Activated CD8-positive, alpha-beta memory T cell treated with anti-CD3 and anti-CD28 coated beads for 48 hours (primary cell): ENCODE results near the gene ONECUT3.
"Not testable (repeated sequence)": the region's sequence is repeated elsewhere in the genome, so short reads cannot be mapped to it uniquely, and the experiment has no call there.

Experiments used
- DNase-seq, 3 experiments: peaks; one replicate each; pipeline ENCODE4 v3.0.0-alpha.2; 2020; ENCODE audit warnings: low read depth in 2 of 3, low spot score in 2 of 3

ONECUT3 gene

DNA sequence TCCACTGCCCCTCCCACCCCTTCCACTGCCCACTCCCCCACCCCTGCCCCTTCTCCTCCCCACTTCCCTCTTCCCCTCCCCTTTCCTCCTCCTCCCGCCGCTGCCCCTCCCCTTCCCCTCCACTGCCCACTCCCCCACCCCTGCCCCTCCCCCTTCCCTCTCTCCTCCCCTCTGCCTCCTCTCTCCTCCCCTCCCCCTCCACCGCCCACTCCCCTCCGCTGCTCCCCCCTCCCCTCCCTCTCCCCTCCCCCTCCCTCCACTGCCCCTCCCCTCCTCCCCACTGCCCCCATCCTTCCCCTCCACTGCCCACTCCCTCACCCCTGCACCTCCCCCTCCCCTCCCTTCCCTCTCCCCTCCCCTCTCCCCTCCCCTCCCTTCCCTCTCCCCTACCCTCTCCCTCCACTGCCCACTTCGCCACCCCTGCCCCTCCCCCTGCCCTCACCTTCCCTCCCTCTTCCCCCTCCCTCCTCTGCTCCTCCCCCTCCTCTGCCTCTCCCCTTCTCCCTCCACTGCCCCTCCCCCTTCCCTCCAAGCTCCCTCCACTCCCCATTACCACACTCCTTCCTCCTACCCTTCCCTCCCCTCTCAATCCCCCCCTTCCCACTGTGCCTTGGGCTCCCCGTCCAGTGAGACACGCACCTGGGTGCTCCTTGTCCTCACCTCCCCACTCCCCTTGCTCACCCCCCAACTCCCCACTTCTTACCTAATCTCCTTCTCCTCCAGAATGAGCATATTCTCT, 36.9 kb downstream of the ONECUT3 start:
- no peak for DNase-seq

DNA sequence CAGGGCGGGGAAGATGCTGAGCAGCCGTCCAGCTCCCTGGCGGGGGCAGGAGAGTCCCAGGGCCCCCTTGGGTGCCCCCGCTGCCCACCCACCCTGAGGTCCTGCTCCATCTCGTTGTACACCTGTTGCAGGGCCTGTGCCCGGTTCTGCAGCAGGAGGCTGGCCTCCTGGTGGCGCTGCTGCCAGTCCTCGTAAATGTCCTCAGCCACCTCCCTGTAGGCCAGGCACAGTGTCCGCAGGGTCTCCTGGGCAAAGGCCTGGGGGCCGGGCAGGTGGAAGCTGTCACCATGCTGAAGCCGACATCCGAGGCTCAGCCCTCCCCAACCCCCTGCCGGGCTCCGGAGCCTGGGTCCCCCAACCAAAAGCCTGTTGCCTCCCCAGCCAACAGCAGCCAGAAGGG, 38.6 kb downstream of the ONECUT3 start:
- no peak for DNase-seq

DNA sequence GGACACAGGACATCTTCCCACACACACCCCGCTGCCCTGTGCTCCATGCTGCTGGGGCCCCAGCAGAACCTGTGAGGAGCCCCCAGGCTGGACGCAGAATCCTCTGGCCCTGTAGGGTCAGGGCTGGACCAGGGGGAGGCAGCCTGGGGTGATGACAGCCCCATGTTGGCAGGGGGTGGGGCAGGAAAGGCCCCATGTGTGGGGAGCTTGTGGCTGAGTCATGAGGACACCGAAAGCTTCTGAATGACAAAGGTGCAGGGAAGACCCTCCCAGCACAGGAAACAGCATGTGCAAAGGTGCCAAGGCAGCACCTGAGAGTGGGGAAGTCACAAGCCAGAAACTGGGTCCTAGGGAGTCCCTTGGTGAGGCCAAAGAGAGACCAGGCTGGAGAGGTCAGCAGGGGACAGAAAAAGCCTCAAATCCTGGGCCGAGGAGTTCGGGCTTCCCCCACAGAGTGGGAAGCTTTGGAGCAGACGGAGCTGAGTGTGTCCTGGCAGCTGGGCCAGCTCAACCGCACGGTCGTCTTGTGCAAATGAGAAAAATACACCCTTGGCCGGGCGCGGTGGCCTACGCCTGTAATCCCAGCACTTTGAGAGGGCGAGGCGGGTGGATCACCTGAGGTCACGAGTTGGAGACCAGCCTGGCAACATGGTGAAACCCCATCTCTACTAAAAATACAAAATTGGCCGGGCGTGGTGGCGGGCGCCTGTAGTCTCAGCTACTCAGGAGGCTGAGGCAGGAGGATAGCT, 41.3 kb downstream of the ONECUT3 start:
- no peak for DNase-seq

DNA sequence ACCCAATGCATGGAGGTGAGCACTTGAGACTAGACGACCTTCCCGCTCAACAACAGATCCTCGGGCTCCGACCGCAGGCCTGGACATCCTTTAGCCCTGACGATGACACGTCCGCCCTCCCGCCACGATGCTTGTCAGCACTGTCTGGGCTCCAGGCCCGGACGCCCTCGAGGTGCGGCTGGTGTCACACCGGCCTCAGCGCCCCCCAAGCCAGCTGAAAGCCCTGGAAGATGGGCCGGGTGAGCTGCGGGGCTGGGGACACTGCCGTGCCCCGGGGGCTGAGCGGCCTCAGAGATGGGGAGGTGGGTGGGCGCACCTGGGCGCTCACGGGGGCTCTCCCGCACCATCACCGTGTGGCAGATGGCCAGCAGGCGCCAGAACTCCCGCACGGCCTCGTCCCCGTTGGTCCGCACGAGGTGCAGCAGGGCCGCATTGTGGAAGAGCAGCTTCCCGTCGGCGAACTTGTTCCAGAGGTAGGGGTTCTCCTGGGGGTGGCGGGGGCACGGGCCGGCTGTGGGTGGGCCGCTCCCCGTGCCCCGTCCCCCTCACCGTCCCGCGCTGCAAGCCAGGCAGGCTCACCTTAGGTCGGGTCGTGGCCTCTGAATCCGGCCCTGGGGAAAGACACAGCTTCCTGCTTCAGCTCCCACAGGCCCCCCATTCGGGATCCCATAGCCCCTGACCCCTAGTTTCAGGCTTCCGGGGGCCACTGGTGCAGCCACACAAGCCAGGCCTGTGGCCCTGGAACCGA, 43.3 kb downstream of the ONECUT3 start:
- no peak for DNase-seq

DNA sequence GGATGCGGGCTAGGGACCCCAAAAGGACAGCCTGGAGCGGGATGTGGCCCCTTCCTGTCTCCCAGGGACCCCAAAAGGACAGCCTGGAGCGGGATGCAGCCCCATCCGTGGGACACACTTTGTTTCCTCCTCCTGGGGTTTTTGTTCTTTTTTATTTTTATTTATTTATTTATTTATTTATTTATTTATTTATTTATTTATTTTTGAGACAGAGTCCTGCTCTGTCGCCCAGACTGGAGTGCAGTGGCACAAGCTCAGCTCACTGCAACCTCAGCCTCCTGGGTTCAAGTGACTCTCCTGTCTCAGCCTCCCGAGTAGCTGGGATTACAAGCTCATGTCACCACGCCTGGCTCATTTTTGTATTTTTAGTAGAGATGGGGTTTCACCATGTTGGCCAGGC, 44.0 kb downstream of the ONECUT3 start:
- not testable (repeated sequence) for DNase-seq

DNA sequence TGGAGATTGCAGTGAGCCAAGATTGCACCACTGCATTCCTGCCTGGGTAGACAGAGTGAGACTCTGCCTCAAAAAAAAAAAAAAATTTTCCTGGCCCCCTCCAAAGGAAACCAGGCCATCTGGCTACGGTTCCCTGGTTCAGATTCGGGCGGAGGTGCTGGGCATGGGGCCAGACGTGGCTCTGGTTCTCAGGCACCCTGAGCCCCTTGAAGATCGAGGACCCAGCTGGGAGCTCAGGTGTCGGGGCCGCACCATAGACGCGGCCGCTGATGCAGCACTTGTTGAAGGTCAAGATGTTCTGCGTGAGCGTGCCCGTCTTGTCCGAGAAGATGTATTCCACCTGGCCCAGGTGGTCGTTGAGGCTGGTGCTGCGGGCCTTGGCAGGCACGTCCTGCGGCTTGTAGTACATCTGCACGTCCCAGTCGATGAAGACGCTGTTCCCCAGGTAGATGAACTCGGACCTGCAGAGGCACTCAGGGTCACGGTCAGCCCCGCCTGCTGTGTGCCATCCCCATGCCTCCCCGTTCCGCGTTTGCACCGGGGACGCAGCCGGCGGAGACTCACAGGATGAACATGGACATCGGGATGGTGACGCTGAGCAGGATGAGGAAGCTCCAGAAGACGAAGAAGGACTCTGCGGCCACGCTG, 46.5 kb downstream of the ONECUT3 start:
- no peak for DNase-seq

DNA sequence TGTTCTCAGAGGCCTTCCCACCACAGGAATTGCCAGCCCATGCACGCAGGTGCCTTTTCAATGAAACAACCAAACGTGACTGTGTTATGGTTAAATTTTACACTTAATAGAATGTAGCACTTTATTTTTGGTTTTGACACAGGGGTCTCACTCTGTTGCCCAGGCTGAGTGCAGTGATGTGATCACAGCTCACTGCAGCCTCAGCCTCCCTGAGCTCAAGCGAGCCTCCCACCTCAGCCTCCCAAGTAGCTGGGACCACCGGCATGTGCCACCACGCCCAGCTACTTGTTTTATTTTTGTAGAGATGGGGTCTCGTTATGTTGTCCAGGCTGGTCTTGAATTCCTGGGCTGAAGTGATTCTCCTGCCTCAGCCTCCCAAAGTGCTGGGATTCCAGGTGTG, 51.6 kb downstream of the ONECUT3 start:
- DNase-seq = no peak

DNA sequence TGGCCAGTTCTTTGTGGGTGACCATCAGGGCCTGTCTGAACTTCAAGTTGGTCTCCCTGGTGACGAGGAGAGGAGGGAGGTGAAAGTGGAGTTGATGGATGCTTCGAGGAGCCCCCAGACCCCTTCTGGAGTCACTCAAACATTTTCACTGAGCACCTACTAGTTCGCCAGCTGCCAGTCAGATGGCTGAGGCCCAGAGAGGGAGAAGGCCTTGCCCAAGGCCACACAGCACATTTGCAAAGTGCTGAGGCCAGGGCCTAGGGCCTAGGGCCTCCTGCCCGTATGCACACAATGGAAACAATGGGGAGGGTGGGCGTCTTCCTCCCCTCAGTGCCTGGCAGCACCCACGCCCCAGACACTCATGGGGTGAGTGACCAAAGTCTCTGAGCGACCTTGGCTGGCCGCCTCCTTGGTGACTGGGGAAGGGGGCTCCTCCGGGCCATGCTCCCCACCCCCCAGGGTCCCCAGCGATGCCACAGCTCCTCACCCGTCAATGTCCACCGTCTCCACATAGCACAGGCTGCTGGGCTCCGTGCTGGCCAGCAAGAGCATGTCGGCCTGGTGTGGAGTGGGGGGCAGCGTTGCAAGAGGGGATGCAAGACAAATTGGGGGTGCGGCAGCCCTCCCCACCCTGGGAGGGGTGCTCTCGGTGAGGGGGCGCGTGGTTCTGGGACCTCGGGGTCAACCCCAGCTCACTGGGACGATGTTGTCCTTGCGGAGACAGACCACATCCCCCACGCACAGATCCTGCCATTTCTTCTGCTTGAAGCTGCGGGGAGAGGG, 52.3 kb downstream of the ONECUT3 start:
- DNase-seq = no peak

DNA sequence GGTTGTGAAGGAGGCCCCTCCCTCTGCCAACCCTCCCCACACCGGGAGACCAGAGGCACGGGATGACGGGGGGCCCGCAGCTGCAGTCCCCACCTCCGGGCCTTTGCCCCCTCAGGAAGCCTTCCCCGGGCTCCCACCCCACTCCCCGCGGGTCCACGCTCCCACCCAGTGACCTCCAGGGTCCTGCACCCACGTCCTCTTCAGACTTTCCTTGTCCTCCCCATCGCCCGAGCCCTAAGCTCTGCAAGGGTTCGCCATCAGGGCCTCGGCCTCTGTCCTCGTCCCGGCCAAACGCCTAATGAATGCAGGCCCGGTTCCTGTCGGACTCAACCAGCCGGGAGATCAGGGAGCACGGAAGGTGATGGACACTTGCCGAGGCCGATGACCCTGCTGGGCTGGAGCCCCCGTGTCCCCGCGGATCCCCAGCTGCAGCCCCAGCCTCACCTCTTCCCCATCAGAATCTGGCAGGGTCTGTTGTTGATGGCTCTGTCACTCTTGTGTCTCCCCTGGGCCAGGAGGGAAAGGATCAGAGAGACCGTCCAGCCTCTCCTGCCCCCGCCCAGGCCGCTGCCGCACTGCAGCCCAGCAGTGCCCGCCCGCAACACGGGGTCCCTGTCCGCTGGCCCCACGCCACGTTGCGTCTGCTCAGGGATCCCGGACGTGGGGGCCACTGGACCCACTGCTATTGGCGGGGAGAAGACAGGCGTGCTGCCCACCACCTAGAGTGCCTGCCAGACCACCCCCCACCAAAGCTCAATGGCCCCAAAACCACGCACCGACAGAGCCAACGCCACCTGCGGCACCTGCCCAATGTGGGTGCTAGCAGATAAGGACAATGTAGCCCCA, 53.1 kb downstream of the ONECUT3 start:
- DNase-seq = no peak

DNA sequence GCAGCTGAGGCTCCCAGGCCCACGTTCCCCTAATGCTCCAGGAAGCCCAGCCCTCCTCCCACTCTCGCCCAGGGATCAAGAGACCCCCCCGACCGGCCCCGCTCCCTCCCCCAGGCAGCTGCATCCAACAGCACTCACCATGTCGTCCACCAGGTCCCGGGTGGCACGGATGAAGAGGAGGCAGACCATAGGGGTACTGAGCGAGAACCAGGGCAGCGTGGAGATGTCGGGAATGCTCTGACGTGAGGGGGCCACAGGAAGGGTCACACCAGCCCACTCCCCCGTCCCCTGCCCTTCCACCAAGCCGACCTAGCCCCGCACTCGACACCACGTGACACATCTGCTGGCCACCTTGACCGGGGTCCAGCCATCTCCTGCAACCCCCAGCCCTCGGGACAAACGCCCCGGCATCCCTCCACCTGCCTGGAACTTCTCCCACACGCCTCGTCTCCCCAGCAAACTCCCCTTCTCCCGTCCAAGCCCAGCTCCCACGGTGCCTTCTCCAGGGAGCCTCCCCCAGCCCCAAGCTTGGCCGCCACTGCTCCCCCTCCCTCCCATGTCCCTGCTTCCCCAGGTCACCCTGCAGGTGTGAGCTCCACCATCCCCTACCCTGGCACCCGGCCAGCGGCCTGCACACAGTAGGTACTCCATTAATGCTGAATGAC, 53.9 kb downstream of the ONECUT3 start:
- DNase-seq = no peak

DNA sequence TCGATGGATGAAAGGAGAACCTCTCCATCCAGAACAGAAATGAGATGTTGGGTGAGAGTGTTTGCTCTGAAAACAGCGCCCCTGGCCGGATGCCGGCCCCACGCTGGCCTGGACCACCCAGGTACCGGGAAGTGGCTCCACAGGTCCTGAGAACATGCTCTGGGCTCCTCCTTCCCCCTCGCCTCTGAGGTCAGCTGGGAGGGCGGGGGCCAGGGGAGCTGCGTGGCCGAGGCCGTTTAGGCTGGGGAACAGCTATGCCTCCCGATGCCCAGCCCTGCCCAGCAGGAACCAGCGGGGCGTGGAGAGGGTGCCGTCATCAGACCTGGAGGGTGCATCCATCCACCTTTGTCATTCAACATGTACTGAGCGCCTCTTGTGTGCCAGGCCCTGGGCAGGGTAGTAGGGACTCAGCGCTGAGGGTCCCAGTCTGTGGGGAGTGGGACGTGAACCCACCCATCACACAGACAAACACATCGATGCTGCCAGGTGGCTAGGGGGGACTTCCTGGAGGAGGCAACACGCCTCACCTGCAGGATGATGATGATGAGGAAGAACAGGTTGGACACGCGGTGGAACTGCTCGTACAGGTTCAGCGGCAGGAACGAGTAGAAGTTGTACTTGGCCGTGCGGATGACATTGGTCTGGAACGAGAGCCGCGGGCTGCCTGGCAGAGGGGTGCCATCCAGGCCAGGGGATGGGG, 54.5 kb downstream of the ONECUT3 start:
- no peak for DNase-seq

DNA sequence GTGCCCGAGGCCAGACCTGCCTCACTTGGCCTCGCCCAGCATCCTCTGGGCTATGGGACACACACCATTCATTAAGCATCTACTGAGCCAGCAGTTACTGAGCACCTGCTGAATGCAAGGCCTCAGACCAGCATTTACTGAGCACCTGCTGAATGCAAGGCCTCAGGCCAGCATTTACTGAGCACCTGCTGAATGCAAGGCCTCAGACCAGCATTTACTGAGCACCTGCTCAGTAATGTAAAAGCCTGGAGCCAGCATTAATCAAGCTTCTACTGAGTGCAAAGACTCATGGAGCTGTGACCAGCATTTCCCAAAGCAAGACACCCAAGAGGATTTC, 55.1 kb downstream of the ONECUT3 start:
- DNase-seq = no peak

DNA sequence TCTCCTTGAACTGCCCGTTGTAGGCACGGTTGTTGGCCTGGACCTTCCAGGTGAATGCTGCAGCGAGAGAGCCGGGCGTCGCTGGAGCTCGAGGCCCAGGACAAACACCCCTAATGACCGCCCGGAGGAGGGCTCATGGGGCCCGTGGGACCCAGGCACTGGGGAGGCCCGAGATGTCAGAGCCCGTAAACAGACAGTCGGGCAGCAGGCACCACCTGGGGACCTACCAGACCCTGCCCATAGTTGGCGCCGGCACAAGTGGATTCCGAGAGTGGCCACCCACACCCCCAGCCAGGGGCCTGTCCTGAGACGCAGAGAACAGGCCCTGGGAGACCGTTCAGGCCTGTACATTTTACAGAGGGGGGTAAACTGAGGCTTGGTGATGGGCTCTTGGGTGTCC, 56.4 kb downstream of the ONECUT3 start:
- DNase-seq = no peak

DNA sequence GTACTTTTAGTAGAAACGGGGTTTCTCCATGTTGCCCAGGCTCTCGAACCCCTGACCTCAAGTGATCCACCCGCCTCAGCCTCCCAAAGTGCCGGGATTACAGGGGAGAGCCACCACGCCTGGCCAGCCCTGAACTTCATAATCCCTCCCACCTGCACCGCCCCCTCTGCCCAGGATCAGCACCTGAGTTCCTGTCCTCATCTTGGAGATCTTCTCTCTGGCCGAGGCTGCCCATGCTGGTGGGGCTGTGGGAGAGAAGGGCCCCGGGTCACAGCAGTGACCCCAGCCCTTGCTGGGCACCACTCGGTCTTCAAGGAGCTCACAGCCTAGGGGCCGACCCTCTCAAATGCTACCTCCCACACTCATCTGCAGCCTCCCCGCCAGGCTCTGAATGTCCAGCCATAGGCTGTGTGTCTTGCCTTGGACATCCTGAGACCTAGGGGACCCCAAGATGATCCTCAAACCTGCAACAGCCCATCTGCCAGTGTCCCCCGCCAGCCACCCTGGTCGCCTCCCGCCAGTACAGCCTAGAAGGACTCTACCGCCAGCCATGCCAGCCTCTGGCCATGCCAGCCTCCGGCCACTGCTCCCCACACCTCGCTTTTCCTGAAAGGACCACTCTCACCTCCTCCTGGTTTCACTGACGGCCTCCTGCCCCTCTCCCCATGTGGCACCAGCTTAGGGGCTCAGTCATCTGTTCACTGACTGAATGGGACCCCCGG, 57.3 kb downstream of the ONECUT3 start:
- DNase-seq = no peak

DNA sequence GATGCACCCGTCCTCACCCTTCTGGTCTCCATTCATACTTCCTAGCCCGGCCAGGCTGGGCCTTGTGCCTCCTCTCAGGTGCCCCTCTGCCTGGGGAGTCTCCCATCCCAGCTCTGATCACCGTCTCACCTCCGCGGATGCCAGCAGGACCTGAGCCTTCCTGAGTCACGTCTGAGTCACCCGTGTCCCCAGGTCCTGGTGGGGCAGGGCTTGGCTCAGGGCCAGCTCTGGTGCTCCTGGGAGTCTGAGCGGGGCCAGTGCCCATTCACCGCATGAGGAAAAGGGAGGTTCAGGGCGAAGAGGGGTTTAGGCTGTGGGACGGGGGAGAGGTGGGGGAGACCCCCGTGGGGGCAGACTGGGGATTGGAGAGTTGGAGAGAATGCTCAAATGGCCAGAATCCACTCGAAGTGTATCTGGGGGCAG, 58.2 kb downstream of the ONECUT3 start:
- peak in 1 of 3 experiments; percentile 15 for DNase-seq

DNA sequence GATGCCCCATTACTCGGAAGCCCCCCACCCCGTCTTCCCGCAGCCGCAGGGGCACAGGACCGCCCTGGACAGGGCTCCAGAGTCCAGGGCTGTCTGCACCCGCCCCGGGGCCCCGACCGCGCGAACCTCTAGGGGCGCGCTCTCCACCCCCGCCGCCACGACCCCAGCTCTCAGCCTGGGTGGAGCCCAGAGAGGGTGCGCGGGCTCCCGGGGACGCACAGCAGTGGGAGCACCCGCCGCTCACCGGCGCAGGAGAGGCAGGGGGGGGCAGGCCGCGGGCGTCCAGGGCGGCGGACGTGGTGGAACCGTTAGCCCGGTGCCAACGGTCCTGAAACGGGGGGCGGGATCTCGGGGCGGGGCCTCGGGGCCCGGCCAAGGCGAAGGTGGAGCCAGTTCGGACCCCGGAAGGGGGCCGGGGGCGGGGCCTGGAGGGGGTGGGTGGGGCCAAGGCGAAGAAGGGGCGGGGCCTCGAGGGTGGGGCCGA, 58.7 kb downstream of the ONECUT3 start, which contains the start of gene ATP8B3:
ATP8B3 (minus strand) TSS at position 335 of the 484 bp plus-strand sequence. CDS start 540 bp downstream, outside the sequence.
- peak in 2 of 3 experiments; percentile 63 to 68 for DNase-seq

DNA sequence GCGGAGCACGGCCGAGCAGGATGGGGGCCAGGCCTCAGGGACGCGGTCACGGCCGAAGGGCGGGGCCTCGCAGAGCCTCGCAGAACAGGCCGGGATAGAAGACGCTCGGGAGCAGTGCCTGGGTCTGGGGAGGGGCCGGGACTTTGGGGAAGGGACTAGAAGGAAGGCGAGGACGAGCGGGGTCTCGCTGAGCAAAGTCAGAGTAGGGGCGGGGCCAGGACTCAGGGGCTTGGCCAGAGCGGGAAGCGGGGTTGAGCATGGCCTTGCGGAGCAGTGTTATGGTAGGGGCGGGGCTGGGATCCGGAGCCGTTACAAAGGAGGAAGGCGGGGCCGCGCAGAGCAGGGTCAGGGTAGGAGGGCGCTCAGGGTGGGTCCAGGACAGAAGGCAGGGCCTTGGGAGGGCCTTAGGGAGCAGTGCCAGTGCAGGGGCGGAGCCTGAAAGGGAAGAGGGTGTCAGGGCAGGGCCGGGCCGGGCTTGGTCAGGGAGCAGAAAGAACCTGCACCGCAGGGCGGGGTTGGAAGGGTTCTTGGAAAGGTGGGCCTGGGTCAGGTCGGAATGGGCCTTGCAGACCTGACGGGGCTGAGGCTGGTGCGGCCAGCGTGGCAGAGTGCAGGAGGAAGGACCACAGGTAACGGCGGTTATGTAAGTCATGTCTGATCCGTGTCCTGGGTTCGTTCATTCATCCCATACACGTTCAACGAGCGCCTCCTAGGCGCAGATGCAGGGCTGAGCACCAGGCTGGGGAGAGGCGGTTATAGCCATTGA, 59.3 kb downstream of the ONECUT3 start:
- peak; percentile 63 to 72 (median 69) for DNase-seq
